GM12872 (cell line): ENCODE measurements around the gene TMEM131.

Experiments used
- TF ChIP-seq, protein P1 (sequence below): IDR thresholded peaks from 3 replicates; pipeline ENCODE4 v1.5.1; 2011; ENCODE audit warnings: low read depth, mild to moderate bottlenecking, low read length, moderate library complexity; ENCODE audit not compliant: insufficient read depth

TMEM131 gene

DNA sequence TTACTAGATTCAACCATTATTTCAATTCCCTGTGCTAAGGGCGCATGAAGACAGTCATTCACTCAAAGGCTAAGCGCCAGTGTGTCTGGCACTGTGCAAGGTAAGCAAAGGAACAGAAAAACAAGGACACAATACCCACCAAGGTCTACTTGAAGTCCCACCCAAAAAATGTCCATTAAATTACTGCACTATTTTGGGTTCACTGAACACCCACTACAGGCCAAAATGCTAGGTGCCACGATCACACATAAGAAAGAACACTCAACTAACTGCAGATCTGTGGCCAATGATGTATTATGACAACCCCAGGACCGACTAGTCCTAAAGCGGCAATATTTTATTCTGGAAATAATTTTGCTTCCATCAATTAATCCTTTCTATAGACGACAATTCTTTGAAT lies 1.8 kb downstream of the TMEM131 start:
- TF ChIP-seq, protein P1, sequence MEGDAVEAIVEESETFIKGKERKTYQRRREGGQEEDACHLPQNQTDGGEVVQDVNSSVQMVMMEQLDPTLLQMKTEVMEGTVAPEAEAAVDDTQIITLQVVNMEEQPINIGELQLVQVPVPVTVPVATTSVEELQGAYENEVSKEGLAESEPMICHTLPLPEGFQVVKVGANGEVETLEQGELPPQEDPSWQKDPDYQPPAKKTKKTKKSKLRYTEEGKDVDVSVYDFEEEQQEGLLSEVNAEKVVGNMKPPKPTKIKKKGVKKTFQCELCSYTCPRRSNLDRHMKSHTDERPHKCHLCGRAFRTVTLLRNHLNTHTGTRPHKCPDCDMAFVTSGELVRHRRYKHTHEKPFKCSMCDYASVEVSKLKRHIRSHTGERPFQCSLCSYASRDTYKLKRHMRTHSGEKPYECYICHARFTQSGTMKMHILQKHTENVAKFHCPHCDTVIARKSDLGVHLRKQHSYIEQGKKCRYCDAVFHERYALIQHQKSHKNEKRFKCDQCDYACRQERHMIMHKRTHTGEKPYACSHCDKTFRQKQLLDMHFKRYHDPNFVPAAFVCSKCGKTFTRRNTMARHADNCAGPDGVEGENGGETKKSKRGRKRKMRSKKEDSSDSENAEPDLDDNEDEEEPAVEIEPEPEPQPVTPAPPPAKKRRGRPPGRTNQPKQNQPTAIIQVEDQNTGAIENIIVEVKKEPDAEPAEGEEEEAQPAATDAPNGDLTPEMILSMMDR, result no peak

DNA sequence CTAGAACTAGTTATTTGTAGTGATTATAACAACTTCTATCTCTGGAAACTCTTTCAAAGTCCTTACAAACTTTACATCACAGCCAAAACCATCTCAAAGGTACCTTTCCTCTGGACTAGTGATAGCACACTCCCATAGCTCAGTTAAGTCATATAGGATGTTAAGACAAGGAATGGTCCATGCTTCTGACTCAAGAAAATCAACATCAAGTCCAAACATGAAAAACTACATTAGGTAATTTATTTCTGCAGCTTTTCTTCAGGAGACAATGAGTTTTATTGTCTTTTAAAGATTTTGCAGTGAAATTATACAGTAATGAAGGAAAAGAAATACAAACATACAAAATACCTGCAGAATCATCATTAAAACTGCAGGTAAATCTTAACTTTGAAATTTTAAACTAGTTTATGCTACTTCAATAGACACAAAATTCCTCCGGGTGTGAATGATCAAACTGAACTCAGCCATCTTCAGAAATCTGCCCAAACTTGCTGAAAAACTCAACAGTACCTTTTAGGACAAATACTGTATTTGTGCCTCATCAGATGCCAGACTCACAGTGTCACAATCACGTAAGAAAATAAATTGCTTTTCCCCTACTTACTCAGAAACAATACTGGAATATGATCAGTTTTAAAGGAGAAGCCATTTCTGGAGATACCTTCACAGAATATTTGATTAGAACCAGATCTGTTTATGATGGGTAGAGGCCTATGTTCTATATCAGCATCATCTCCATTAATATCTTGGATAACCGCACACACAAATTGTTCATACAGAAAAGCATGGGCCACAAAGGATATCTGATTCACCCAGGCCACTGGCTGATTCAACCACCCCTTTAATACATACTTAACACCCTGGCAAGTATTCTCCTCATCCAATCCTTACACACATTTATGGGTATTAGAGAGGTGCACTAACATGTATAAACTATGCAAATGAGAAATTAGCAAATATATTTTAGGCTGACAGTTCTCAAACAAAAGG lies 2.6 kb downstream of the TMEM131 start:
- TF ChIP-seq, protein P1, result no peak

DNA sequence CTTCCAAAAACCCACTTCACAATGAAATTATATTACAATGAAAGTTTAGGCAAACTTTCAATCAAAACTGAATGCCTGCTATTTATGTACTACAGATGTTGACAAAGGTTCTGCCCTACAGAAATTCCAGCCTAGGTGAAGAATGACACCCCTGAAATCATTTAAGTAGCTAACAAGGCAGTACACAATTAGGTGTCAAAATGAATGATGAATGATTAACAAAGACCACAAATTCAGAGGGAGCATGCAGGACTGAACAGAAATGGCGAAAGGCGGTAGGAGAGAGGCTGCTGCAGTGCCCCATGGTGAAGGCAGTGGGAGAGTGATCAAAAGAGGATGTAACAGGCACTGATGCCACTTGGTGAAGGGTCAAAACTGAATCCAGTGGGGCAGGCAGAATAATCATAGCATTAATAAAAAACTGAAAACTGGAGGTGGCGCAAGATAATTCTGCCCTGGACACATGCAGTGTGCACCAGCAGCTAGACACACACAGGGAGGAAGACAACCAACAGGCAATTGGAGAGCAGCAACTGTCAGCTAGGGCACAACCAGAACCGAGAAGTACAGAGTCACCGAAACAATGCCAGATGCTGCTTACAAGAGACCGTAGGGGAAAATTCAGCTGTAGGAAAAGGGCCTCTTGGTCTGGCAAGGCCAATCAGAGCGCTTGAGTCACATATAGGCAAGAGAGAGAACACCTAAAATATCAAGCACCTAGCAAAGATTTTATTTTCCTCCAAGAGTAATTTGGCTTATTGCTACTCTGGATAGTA lies 4.5 kb downstream of the TMEM131 start:
- TF ChIP-seq, protein P1, result no peak

GRCh38 chr2:97988722-97989121 lies 7.0 kb downstream of the TMEM131 start:
- TF ChIP-seq, protein P1, result no peak

GRCh38 chr2:97985998-97986397 lies 9.8 kb downstream of the TMEM131 start:
- TF ChIP-seq, protein P1, result no peak

DNA sequence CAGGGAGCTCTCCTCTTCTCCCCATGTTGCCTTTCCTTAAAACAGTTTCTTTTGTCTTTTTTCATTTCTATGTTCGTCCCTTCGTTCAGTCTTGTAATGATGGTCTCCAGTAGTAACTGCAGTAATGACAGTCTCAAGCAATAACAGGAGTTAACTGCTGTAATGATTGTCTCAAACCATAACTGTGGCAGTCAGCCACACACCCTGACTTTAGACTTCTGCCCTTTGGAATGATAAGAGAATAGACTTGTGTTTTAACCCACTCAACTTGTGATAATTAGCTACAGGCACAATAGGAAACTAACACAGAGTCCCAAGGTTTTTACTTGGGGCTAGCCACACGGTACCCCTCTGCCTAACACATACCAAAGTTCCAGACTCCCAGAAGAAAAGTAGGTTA lies 12.1 kb downstream of the TMEM131 start:
- TF ChIP-seq, protein P1, result no peak

DNA sequence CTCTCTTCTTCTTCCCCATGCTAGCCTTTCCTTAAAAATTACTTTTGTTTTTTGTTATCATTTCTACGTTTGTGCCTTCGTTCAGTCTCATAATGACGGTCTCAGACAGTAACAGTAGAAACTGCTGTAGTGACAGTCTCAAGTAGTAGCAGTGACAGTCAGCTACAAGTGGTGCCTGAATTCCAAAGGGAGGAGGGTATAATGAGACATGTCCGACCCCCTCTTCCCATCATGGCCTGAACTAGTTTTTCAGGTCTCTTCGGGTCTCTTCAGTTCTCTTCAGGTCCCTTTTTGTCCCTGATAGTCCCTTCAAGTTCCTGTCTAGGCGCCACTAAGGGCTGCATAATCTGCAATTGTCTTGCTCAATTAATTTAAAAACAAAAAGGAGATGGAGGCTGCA lies 12.6 kb downstream of the TMEM131 start:
- TF ChIP-seq, protein P1, result no peak
